ENCODE measurements around the gene ZNF84.

DNA sequence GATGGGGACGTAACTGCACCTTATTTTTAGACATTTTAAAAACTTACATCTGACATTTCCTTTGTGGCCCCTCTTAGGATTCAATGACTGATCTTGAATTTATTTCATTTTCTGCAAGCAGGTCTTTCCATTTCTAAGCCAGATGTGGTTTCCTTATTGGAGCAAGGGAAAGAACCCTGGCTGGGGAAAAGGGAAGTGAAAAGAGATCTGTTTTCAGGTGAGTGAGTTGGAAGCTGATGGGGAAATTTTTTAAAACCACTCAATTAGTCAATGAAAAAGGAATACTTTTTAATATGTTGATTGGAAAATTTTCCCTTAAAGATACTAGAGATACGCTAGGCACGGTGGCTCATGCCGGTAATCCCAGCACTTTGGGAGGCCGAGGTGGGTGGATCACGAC is 46.0 kb downstream of the ZNF84 start:
- TF ChIP-seq, protein P1, sequence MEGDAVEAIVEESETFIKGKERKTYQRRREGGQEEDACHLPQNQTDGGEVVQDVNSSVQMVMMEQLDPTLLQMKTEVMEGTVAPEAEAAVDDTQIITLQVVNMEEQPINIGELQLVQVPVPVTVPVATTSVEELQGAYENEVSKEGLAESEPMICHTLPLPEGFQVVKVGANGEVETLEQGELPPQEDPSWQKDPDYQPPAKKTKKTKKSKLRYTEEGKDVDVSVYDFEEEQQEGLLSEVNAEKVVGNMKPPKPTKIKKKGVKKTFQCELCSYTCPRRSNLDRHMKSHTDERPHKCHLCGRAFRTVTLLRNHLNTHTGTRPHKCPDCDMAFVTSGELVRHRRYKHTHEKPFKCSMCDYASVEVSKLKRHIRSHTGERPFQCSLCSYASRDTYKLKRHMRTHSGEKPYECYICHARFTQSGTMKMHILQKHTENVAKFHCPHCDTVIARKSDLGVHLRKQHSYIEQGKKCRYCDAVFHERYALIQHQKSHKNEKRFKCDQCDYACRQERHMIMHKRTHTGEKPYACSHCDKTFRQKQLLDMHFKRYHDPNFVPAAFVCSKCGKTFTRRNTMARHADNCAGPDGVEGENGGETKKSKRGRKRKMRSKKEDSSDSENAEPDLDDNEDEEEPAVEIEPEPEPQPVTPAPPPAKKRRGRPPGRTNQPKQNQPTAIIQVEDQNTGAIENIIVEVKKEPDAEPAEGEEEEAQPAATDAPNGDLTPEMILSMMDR (IDR thresholded peaks at IDR 0.05; ENCODE audit: low read length) = no peak
- TF ChIP-seq EZH2 (optimal IDR thresholded peaks at IDR 0.05; ENCODE audit: low read depth, low read length) (no peak), EZH2phosphoT487 (IDR thresholded peaks at IDR 0.05; ENCODE audit: low read length) (no peak)
